ENCODE measurements around the gene CPXCR1.
"Not testable (repeated sequence)": the region's sequence is repeated elsewhere in the genome, so short reads cannot be mapped to it uniquely, and the experiment has no call there.

Gene CPXCR1

GRCh38 chrX:88746925-88747324 is at the start of gene CPXCR1:
Gene CPXCR1 (plus strand): TSS chrX:88747225. CDS start chrX:88753415, 6,190 bp downstream.
- no peak for DNase-seq (ENCODE audit: low read depth)

GRCh38 chrX:88735835-88736234 is 11.2 kb upstream of the CPXCR1 start:
- no peak for DNase-seq (ENCODE audit: low read depth)

GRCh38 chrX:88746215-88746614 is 810 bp upstream of the CPXCR1 start:
- not testable (repeated sequence) for DNase-seq (ENCODE audit: low read depth)

- not testable (repeated sequence) for DNase-seq (ENCODE audit: low read depth)
Observed at GRCh38 chrX:88752339-88752738, 5.3 kb downstream of the CPXCR1 start.

GRCh38 chrX:88789825-88790224 is 42.8 kb downstream of the CPXCR1 start:
- DNase-seq (ENCODE audit: low read depth): no peak

Data from fibroblast of the conjunctiva (primary cell).